NCI-H460 (cell line): ENCODE measurements around the gene ZNF142. TPM values are rescaled to one million over a fixed set of nuclear protein-coding genes. Genes with fewer than 3 reads are reported as not detected.

Source experiments
- small RNA-seq, 2 experiments: library from RNA; depleted of rRNA; stranded (forward); fragments of <200 nt; gene quantifications; one replicate each; pipeline ENCODE3, GENCODE V24; 2014
- total RNA-seq: library from RNA; depleted of rRNA; stranded (reverse); fragments of >200 nt; shearing (Covaris generic); gene quantifications from 2 replicates; pipeline ENCODE4 v1.2.3, GENCODE V29; 2014; rRNA removed

The ZNF142 gene
- total RNA-seq, 1 experiment from 2014 or later: 17.5 TPM

Small RNA genes within 50 kb of the gene (small RNA-seq; reads per million reads assigned to genes)
- gene RNU6-136P: 0 reads per million in 2 experiments

Other genes starting within 250 kb of the ZNF142 start
- gene VIL1, start 240.5 kb downstream of the ZNF142 start, total RNA-seq: 0.02 TPM in 1 of 2 replicates, not detected in the other
- gene USP37, start 91.3 kb downstream of the ZNF142 start, total RNA-seq: 11.2 and 14.6 TPM in 2 replicates
- gene CNOT9, start 90.8 kb downstream of the ZNF142 start, total RNA-seq: 78.5 and 85.3 TPM in 2 replicates
- 2.8 and 7.6 TPM in 2 replicates for gene PLCD4, start 51.7 kb downstream of the ZNF142 start, total RNA-seq
- gene BCS1L, start 60 bp upstream of the ZNF142 start, total RNA-seq: 32.1 and 40.2 TPM in 2 replicates
- 33.5 and 34.9 TPM in 2 replicates for gene RNF25, start 12.4 kb upstream of the ZNF142 start, total RNA-seq
- gene STK36, start 12.5 kb upstream of the ZNF142 start, total RNA-seq: 14.9 and 26.8 TPM in 2 replicates
- gene TTLL4, start 51.2 kb upstream of the ZNF142 start, total RNA-seq: 14.8 and 20.7 TPM in 2 replicates
- gene CYP27A1, start 122.5 kb upstream of the ZNF142 start, total RNA-seq: 0.40 TPM in 1 of 2 replicates, not detected in the other
- gene PRKAG3, start 172.2 kb upstream of the ZNF142 start, total RNA-seq: not detected in 2 replicates
- gene WNT6, start 200.2 kb upstream of the ZNF142 start, total RNA-seq: not detected in 2 replicates
- gene WNT10A, start 221.2 kb upstream of the ZNF142 start, total RNA-seq: not detected in 2 replicates